Activated CD8-positive, alpha-beta T cell treated with anti-CD3 and anti-CD28 coated beads for 36 hours (primary cell): ENCODE measurements around the gene EDDM13. TPM values are rescaled to one million over a fixed set of nuclear protein-coding genes. Genes with fewer than 3 reads are reported as not detected.

Experiments used
- ATAC-seq: fragments of 200-7000 bp; cut with Tn5 transposase; one replicate; pipeline ENCODE4 v1.10.0; 2021; ENCODE audit warnings: mild to moderate bottlenecking, moderate library complexity
- CTCF ChIA-PET: fragments of 350-600 bp; sonication (Branson Sonifier 250); formaldehyde crosslinking; loops from one replicate; lab custom pipeline; 2021; ENCODE audit warnings: antibody characterized with exemption; lab: Charles Lee
- POLR2A ChIA-PET: fragments of 350-600 bp; sonication (Branson Sonifier 250); formaldehyde crosslinking; loops from one replicate; lab custom pipeline; 2021; ENCODE audit warnings: antibody characterized with exemption; lab: Charles Lee
- DNase-seq: peaks from one replicate; pipeline ENCODE4 v3.0.0-alpha.2; 2020
- H3K27ac Mint-ChIP-seq: one replicate; pipeline ENCODE4 v1.8.0; 2021; ENCODE audit warnings: mild to moderate bottlenecking, mixed read lengths
- H3K27me3 Mint-ChIP-seq: one replicate; pipeline ENCODE4 v1.8.0; 2021; ENCODE audit warnings: mixed read lengths
- H3K36me3 Mint-ChIP-seq: one replicate; pipeline ENCODE4 v1.8.0; 2021; ENCODE audit warnings: low read depth, mixed read lengths
- H3K4me1 Mint-ChIP-seq: one replicate; pipeline ENCODE4 v1.8.0; 2021; ENCODE audit warnings: low read depth, mixed read lengths
- H3K4me3 Mint-ChIP-seq: one replicate; pipeline ENCODE4 v1.8.0; 2021; ENCODE audit warnings: mild to moderate bottlenecking, moderate library complexity, mixed read lengths
- H3K9me3 Mint-ChIP-seq: one replicate; pipeline ENCODE4 v1.8.0; 2021; ENCODE audit warnings: mixed read lengths
- CTCF ChIP-seq: fragments of 200-600 bp; IDR thresholded peaks from one replicate; pipeline ENCODE4 v1.8.0; 2022; ENCODE audit warnings: antibody characterized with exemption, mild to moderate bottlenecking
- intact Hi-C: fragments of 100-400 bp; cut with micrococcal nuclease; formaldehyde crosslinking; loops from one replicate; pipeline ENCODE4 v1.10.0; 2022
- total RNA-seq, 2 experiments: library from RNA; stranded (reverse); gene quantifications; one replicate each; pipeline ENCODE4 v1.2.3, GENCODE V29; 2021

Gene EDDM13
- total RNA-seq, 2 experiments from 2014 or later, result 1.3 TPM; not detected in 1

- Mint-ChIP-seq H3K4me3 (no peak overlapping the region), H3K4me1 (no peaks in the 10 kb centered on the region), H3K9me3 (peaks cover 6% of the 10 kb centered on the region), H3K36me3 (no peaks in the 10 kb centered on the region), H3K27me3 (peaks cover 6% of the 10 kb centered on the region), H3K27ac (no peak overlapping the region)
- ATAC-seq (no peak), DNase-seq (no peak)
- ChIA-PET CTCF (interaction anchor here (0.8 to 3.0 kb wide), 14 partner anchors 10 to 752 kb away, joined by 3 to 42 read pairs (median 8); partner anchors contain the start of gene ZNF583), POLR2A (no interaction called here)
- intact Hi-C loops, result no loop called here
- no peak for TF ChIP-seq CTCF
These were observed 74.7 kb downstream of the EDDM13 start for GRCh38 chr19:56347163-56347778.

GRCh38 chr19:56348289-56348877 is 75.8 kb downstream of the EDDM13 start:
- intact Hi-C loops, result no loop called here
- no peak overlapping the region for H3K27ac Mint-ChIP-seq
- DNase-seq, result peak; percentile 61
- ATAC-seq, result peak; percentile 56
- TF ChIP-seq CTCF, result peak; percentile 64
- no peak overlapping the region for H3K4me3 Mint-ChIP-seq
- CTCF ChIA-PET, result interaction anchor here (0.6 to 3.0 kb wide), 28 partner anchors 11 to 751 kb away, joined by 3 to 42 read pairs (median 3); partner anchors contain the start of gene ZNF583
- no peaks in the 10 kb centered on the region for H3K4me1 Mint-ChIP-seq
- POLR2A ChIA-PET, result interaction anchor here (1.0 kb wide), 1 partner anchor 17 kb away, joined by 3 read pairs; no protein-coding TSS in a partner anchor
- no peaks in the 10 kb centered on the region for H3K27me3 Mint-ChIP-seq
- no peaks in the 10 kb centered on the region for H3K9me3 Mint-ChIP-seq
- no peaks in the 10 kb centered on the region for H3K36me3 Mint-ChIP-seq

- ChIA-PET POLR2A (no interaction called here), CTCF (interaction anchor here (3.0 kb wide), 1 partner anchor 98 kb away, joined by 42 read pairs; no protein-coding TSS in a partner anchor)
- Mint-ChIP-seq H3K4me1 (no peaks in the 10 kb centered on the region), H3K27ac (no peak overlapping the region), H3K36me3 (no peaks in the 10 kb centered on the region), H3K9me3 (no peaks in the 10 kb centered on the region), H3K27me3 (no peaks in the 10 kb centered on the region), H3K4me3 (no peak overlapping the region)
- ATAC-seq (peak; percentile 67), DNase-seq (peak; percentile 74)
- TF ChIP-seq CTCF, result peak; percentile 92
- intact Hi-C loops, result loop anchor here (10.0 kb wide), 1 partner anchor 96 kb away; no protein-coding TSS in a partner anchor
These were observed 78.0 kb downstream of the EDDM13 start for GRCh38 chr19:56350416-56351045.

GRCh38 chr19:56351208-56351607 is 78.7 kb downstream of the EDDM13 start:
- TF ChIP-seq CTCF, result no peak
- ChIA-PET POLR2A (no interaction called here), CTCF (no interaction called here)
- Mint-ChIP-seq H3K4me3 (no peak overlapping the region), H3K27ac (no peak overlapping the region), H3K4me1 (no peaks in the 10 kb centered on the region), H3K36me3 (no peaks in the 10 kb centered on the region), H3K9me3 (no peaks in the 10 kb centered on the region), H3K27me3 (no peaks in the 10 kb centered on the region)
- intact Hi-C loops, result loop anchor here (10.0 kb wide), 1 partner anchor 96 kb away; no protein-coding TSS in a partner anchor
- DNase-seq, result no peak
- no peak for ATAC-seq
